Smooth muscle cell (in vitro differentiated cells): Measurements from ENCODE around the gene FLT3LG. TPM values are rescaled to one million over a fixed set of nuclear protein-coding genes. Genes with fewer than 3 reads are reported as not detected.

Source experiments
- DNase-seq: peaks from one replicate; lab custom pipeline; 2025; ENCODE audit not compliant: unreplicated experiment; lab: John Stamatoyannopoulos, UW
- H2AFZ ChIP-seq: fragments of 200-600 bp; sonication (generic); 2 replicates; pipeline ENCODE4 v1.6.0; 2016; ENCODE audit warnings: antibody characterized with exemption, low read depth, mild to moderate bottlenecking
- H3F3A ChIP-seq: fragments of 200-600 bp; sonication (generic); 2 replicates; pipeline ENCODE4 v1.6.0; 2017; ENCODE audit warnings: antibody characterized with exemption, low read depth
- H3K27ac ChIP-seq: fragments of 200-600 bp; sonication (generic); 2 replicates; pipeline ENCODE4 v1.5.1; 2016; ENCODE audit warnings: low read depth, mild to moderate bottlenecking
- H3K27me3 ChIP-seq: fragments of 200-600 bp; sonication (generic); 2 replicates; pipeline ENCODE4 v1.6.1; 2016; ENCODE audit warnings: low read depth, mild to moderate bottlenecking
- H3K36me3 ChIP-seq: fragments of 200-600 bp; sonication (generic); 2 replicates; pipeline ENCODE4 v1.5.1; 2016; ENCODE audit warnings: low read depth
- H3K4me1 ChIP-seq: fragments of 200-600 bp; sonication (generic); 2 replicates; pipeline ENCODE4 v1.5.1; 2016; ENCODE audit warnings: low read depth
- H3K4me2 ChIP-seq: fragments of 200-600 bp; sonication (generic); 2 replicates; pipeline ENCODE4 v1.6.0; 2016; ENCODE audit warnings: mild to moderate bottlenecking
- H3K4me3 ChIP-seq: fragments of 200-600 bp; sonication (generic); 2 replicates; pipeline ENCODE4 v1.5.1; 2016; ENCODE audit warnings: mild to moderate bottlenecking
- H3K79me2 ChIP-seq: fragments of 200-600 bp; sonication (generic); 2 replicates; pipeline ENCODE4 v1.6.0; 2016; ENCODE audit warnings: low read depth, mild to moderate bottlenecking
- H3K9ac ChIP-seq: fragments of 200-600 bp; sonication (generic); 2 replicates; pipeline ENCODE4 v1.6.0; 2016; ENCODE audit warnings: low read depth
- H3K9me3 ChIP-seq: fragments of 200-600 bp; sonication (generic); replicated peaks from 2 replicates; pipeline ENCODE4 v1.5.1; 2016; ENCODE audit warnings: low read depth
- H4K20me1 ChIP-seq: fragments of 200-600 bp; sonication (generic); 2 replicates; pipeline ENCODE4 v1.6.0; 2016; ENCODE audit warnings: low read depth
- WGBS: methylation state at CpG from one replicate; pipeline ENCODE4 v1.1.7; 2016; ENCODE audit warnings: low lambda C conversion rate; 5-methylcytosine and 5-hydroxymethylcytosine counted together
- polyA plus RNA-seq: library from polyadenylated mRNA; unstranded; fragments of >200 nt; fragmentation: Nextera tagmentation; extraction: Ambion mirVana; gene quantifications from 2 replicates; pipeline ENCODE4 v1.2.1, GENCODE V29; 2016
- total RNA-seq: library from RNA; depleted of rRNA; stranded (reverse); fragments of >200 nt; gene quantifications from 2 replicates; pipeline ENCODE4 v1.2.3, GENCODE V29; 2014
- TF ChIP-seq, protein P1 (sequence below): fragments of 200-600 bp; sonication (generic); IDR thresholded peaks from 2 replicates; pipeline ENCODE4 v1.5.1; 2017; ENCODE audit warnings: borderline replicate concordance, mild to moderate bottlenecking, antibody characterized with exemption; ENCODE audit not compliant: insufficient read depth, poor library complexity, severe bottlenecking

FLT3LG gene
- total and polyA plus RNA-seq, 2 experiments from 2014 or later, result 0.45 to 2.0 TPM

DNA sequence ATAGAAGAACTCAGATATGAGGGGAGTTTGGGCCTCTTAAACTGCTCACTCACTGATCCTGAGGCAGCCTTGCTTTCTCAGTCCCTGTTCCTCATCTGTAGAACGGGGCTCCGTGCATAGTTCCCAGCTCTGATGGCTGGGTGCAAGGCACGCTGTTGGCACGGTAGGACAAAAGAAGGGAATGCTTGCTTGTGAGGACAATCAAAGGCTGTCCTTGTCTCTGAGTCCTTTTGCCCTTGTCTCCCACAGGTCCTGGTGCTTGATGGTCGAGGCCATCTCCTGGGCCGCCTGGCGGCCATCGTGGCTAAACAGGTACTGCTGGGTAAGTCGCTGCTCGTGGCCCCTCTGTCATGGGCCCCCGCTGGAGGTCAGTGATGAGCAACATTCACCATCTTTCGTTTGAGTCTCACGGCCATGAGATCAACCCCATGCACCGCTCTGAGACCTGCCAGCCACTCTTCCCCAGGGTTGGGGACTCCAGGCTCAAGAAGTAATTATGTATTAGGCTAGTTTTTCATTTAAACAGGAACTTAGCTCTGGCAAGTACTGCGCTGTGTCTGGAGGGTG, 15.7 kb downstream of the FLT3LG start:
- Histone ChIP-seq H3K4me2 (peak overlapping the region; percentile 94), H4K20me1 (peaks cover 53% of the 10 kb centered on the region), H3K4me3 (peak overlapping the region; percentile 100), H3F3A (peaks cover 43% of the 10 kb centered on the region), H3K9me3 (no peaks in the 10 kb centered on the region), H3K27me3 (no peaks in the 10 kb centered on the region), H3K4me1 (peaks cover 13% of the 10 kb centered on the region), H3K27ac (peak overlapping the region; percentile 88), H3K36me3 (no peaks in the 10 kb centered on the region), H3K9ac (peak overlapping the region; percentile 99), H2AFZ (no peak overlapping the region), H3K79me2 (peaks cover 37% of the 10 kb centered on the region)
- TF ChIP-seq, protein P1, sequence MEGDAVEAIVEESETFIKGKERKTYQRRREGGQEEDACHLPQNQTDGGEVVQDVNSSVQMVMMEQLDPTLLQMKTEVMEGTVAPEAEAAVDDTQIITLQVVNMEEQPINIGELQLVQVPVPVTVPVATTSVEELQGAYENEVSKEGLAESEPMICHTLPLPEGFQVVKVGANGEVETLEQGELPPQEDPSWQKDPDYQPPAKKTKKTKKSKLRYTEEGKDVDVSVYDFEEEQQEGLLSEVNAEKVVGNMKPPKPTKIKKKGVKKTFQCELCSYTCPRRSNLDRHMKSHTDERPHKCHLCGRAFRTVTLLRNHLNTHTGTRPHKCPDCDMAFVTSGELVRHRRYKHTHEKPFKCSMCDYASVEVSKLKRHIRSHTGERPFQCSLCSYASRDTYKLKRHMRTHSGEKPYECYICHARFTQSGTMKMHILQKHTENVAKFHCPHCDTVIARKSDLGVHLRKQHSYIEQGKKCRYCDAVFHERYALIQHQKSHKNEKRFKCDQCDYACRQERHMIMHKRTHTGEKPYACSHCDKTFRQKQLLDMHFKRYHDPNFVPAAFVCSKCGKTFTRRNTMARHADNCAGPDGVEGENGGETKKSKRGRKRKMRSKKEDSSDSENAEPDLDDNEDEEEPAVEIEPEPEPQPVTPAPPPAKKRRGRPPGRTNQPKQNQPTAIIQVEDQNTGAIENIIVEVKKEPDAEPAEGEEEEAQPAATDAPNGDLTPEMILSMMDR, result no peak
- 88% methylated on average over 15 of the region's 15 CpGs for WGBS
- no peak for DNase-seq

DNA sequence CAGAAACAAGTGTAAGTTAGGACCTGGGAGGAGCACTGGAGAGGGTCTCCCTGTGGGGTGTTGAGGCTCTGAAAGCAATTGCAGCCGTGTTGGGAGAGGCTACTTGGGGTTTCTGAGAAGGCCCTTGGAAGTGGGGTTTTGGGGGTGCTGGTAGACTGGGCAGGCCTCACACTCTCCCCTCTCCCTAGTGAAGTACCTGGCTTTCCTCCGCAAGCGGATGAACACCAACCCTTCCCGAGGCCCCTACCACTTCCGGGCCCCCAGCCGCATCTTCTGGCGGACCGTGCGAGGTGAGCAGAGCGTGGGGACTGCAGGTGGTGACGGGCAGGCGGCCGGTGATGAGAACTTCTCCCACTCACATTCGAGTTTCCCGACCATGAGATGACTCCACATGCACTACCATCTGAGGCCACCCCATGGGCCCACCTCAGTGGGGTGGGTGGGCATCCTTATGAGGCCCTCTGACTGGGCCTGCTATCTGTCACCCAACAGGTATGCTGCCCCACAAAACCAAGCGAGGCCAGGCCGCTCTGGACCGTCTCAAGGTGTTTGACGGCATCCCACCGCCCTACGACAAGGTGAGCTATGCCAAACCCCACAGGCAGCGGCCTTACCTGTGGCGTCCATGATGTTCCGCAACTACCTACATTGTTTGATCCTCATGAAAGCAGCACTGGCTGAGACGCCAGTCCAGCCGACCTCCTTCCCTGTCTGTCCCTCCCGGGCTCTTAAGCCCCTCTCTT, 16.4 kb downstream of the FLT3LG start:
- Histone ChIP-seq H3K9me3 (no peaks in the 10 kb centered on the region), H3K27ac (peak overlapping the region; percentile 88), H3F3A (peaks cover 50% of the 10 kb centered on the region), H3K4me2 (peak overlapping the region; percentile 94), H3K36me3 (no peaks in the 10 kb centered on the region), H3K4me3 (no peak overlapping the region), H3K27me3 (no peaks in the 10 kb centered on the region), H3K9ac (no peak overlapping the region), H2AFZ (no peak overlapping the region), H4K20me1 (peaks cover 53% of the 10 kb centered on the region), H3K79me2 (peaks cover 37% of the 10 kb centered on the region), H3K4me1 (peaks cover 13% of the 10 kb centered on the region)
- WGBS, result 97% methylated on average over 27 of the region's 27 CpGs
- no peak for DNase-seq
- TF ChIP-seq, protein P1, result no peak

DNA sequence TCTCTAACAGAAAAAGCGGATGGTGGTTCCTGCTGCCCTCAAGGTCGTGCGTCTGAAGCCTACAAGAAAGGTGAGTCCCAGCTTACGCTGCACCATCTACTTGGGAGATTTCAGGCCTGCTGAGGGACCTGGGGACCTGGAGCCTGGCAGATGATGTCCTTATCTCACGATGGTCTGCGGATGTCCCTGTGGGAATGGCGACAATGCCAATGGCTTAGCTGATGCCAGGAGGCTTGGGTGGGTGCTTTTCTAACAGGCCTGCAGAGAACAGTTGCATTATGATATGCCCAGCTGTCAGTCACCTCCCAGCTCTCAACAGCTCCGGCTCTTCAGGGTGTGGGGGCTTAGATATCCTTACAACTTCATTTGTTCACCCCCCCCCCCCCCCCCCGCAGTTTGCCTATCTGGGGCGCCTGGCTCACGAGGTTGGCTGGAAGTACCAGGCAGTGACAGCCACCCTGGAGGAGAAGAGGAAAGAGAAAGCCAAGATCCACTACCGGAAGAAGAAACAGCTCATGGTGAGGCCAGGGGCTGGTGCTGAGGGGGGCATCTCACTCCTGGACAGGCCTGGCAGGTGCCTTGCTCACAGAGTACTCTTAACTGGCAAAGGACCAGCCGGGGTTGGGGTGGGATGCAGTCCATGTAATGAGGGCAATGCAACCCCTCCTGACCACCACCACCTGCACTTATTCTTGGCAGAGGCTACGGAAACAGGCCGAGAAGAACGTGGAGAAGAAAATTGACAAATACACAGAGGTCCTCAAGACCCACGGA, 17.2 kb downstream of the FLT3LG start:
- peaks cover 37% of the 10 kb centered on the region for H3K79me2 ChIP-seq
- H3K4me1 ChIP-seq, result peaks cover 13% of the 10 kb centered on the region
- TF ChIP-seq, protein P1, result no peak
- H3K36me3 ChIP-seq, result no peaks in the 10 kb centered on the region
- H3K4me2 ChIP-seq, result no peak overlapping the region
- no peak overlapping the region for H3K9ac ChIP-seq
- no peak overlapping the region for H2AFZ ChIP-seq
- H4K20me1 ChIP-seq, result peaks cover 53% of the 10 kb centered on the region
- no peaks in the 10 kb centered on the region for H3K9me3 ChIP-seq
- no peak overlapping the region for H3K4me3 ChIP-seq
- no peak overlapping the region for H3K27ac ChIP-seq
- no peak for DNase-seq
- peaks cover 53% of the 10 kb centered on the region for H3F3A ChIP-seq
- WGBS, result 93% methylated on average over 16 of the region's 17 CpGs
- H3K27me3 ChIP-seq, result no peaks in the 10 kb centered on the region
